UCSD-AML1 (cell line): ENCODE measurements around the gene NT5DC2.

Experiments used
- DNase-seq: peaks from one replicate; lab custom pipeline; 2025; ENCODE audit not compliant: unreplicated experiment; lab: John Stamatoyannopoulos, UW

NT5DC2 gene

DNA sequence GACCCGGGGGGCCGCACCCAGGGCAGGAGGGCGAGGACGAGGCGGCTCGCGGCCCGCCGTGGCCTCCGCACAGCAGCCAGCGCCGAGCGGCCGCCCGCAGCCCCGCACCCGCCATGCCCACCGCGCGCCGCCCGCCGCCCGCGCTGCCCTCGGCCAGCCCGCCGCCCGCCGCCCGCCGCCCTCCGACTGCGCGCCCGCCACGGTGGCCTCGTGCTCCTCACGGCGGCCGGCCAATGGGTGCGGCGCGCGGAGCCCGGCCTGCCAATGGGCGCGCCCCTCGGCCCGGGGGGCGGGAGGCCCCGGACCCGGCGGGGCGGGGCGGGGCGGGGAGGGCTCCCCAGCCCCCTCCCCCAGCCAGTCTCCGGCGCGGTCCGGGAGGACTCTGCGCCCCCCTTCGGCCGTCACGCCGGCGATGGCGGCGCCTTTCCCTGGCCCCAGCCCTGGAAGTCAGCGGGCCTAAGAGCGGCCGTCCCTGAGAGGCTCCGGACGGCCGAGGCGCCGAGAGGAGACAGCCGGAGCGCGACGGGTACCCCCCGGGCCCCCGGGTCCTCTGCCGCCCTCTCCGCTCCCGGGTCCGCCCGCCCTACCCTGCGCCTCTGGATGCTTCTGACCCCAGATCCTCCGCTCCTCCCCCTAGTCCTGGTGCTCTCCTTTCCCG lies at the start of gene NT5DC2:
TSS of gene NT5DC2 (minus strand) at position 235 of the 658 bp plus-strand sequence. CDS start at position 115, 120 bp downstream.
- peak; percentile 71 for DNase-seq

GRCh38 chr3:52574056-52574965 lies 40.7 kb upstream of the NT5DC2 start:
- no peak for DNase-seq

DNA sequence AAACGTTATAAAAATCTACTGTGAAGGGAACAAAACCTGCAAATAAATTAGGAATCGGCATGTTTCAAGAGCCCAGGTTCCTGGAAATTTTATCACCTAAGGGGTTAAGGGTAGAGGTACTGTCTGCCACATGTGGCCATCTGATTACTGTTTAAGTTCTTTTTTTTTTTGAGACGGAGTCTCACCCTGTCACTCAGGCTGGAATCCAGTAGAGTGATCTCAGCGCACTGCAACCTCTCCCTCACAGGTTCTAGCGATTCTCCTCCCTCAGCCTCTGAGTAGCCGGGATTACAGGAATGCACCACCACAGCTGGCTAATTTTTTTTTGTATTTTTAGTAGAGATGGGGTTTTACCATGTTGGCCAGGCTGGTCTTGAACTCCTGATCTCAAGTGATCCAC lies 38.6 kb upstream of the NT5DC2 start:
- no peak for DNase-seq

- DNase-seq, result no peak
Measured at GRCh38 chr3:52570076-52570475, 36.4 kb upstream of the NT5DC2 start.

DNA sequence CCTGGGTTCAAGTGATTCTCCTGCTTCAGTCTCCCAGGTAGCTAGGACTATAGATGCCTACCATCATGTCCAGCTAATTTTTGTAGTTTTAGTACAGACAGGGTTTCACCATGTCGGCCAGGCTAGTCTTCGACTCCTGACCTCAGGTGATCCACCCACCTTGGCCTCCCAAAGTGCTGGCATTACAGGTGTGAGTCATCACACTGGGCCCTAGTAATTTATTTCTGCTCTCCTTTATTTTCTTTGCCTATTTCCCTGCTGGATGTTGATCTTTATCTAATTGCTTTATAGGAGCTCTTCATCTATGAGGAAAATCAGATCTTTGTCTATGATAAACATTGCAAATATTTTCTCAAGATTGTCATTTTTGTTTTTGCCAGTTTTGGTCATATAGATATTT lies 34.4 kb upstream of the NT5DC2 start:
- DNase-seq, result no peak

GRCh38 chr3:52563984-52564383 lies 30.3 kb upstream of the NT5DC2 start:
- DNase-seq, result no peak

- no peak for DNase-seq
Measured at GRCh38 chr3:52561028-52561747, 27.5 kb upstream of the NT5DC2 start.

- DNase-seq, result no peak
Measured at GRCh38 chr3:52558436-52558835, 24.8 kb upstream of the NT5DC2 start.

GRCh38 chr3:52557011-52557960 lies 23.6 kb upstream of the NT5DC2 start:
- no peak for DNase-seq

GRCh38 chr3:52555056-52555455 lies 21.4 kb upstream of the NT5DC2 start:
- no peak for DNase-seq

DNA sequence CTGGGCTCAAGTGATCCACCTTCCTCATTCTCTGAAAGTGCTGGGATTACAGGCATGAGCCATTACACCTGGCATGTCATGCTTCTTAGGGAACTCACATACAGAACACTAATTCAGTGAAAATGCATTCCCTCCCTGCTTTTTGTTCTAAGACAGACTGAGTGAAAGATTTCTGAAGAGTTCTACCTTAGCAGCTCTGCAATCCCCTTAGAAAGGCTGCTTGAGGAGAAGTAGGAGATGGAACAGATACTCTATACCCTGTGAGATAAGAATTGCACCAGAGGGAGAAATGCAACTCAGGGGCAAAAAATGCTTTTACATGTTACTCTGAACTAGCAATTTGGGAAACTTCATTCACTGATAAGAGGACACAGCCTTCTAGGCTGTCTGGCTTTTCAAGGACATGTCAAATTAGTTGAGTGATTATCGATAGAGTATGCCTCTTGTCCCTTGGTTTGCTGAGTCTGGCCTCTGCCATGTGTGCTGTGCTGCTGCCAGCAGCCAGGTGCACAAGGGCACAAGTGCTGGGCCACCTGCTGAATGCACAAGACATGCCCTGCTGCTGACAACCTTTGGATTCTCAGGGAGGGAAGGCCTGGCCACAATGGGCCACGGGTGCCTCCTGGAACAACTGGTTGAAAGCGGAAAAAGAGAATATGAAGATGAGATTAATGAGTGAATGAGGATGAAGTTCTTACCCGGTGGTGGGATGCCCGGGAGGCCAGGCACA lies 20.5 kb upstream of the NT5DC2 start:
- no peak for DNase-seq

DNA sequence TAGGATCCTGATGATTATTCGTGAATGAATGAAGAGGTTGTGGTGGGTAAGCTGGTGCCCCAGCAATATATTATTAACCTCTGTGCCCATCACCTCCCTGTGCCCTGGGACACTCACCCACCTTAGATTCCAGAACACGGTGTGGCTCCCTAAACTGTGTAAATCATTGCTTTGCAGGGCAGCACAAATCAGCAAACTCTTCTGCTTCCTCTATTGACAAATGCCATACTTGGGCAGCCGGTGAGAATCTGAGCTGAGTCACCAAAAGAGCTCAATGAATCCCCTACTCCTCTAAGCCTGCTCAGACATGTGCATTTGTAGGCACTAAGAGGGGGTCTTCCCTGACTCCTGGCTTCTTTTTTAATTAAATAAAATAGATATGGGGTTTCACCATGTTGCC lies 18.4 kb upstream of the NT5DC2 start:
- no peak for DNase-seq

GRCh38 chr3:52551118-52551517 lies 17.5 kb upstream of the NT5DC2 start:
- no peak for DNase-seq

DNA sequence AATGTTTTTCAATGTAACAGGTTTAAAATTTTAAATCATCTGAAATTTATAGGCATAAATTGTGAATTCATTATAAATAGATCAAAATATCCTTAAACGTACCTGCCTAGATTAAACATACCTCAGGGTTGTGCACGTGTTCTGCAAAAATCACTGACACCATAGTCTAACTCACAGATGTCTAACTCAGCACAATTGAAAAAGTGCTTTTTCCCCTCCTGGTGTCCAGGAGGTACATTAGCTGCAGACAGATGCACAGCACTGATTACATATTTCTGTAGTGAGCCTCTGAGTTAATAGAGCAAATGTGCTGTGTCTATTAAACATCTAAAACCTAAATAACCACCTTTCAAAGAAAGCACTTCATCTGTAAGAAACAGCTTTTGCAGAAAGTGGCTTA lies 13.5 kb upstream of the NT5DC2 start:
- DNase-seq, result no peak

GRCh38 chr3:52546111-52546901 lies 12.6 kb upstream of the NT5DC2 start:
- DNase-seq, result no peak

GRCh38 chr3:52544937-52545336 lies 11.3 kb upstream of the NT5DC2 start:
- no peak for DNase-seq

DNA sequence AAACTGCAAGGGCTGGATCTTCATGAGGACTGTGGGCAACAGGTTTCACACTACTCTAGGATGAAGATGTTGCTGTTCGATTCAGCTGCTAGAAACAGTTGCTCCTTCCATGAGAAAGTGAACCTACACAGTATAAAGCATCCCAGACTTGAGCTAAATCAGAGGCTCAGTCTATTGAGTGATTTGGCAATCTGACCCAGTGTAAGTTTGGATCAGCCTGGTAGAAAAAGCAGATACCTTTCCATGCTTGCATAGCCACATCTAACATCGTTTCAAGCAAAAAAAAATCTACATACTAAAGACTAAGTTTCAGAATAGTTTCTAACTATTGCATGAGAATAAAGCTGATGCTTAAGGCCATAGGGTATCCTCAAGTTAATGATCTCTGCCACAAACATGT lies 7.4 kb upstream of the NT5DC2 start:
- no peak for DNase-seq

- DNase-seq, result no peak
Measured at GRCh38 chr3:52539010-52539653, 5.5 kb upstream of the NT5DC2 start.
